Mesothelial cell of epicardium (in vitro differentiated cells): ENCODE data around the gene USP43. TPM values are rescaled to one million over a fixed set of nuclear protein-coding genes. Genes with fewer than 3 reads are reported as not detected.

Experiments
- DNase-seq, 2 experiments: peaks; one replicate each; pipeline ENCODE4 v3.0.0; 2021; ENCODE audit warnings: low spot score in 2 of 2; ENCODE audit not compliant: unreplicated experiment in 2 of 2
- H3K27ac Mint-ChIP-seq: 2 replicates; pipeline ENCODE4 v1.8.0; 2021; ENCODE audit warnings: mixed read lengths
- H3K27me3 Mint-ChIP-seq: 2 replicates; pipeline ENCODE4 v1.8.0; 2021; ENCODE audit warnings: low read depth, mixed read lengths
- H3K36me3 Mint-ChIP-seq: 2 replicates; pipeline ENCODE4 v1.8.0; 2021; ENCODE audit warnings: mixed read lengths
- H3K4me1 Mint-ChIP-seq: 2 replicates; pipeline ENCODE4 v1.8.0; 2021; ENCODE audit warnings: mixed read lengths
- H3K4me3 Mint-ChIP-seq: 2 replicates; pipeline ENCODE4 v1.8.0; 2021; ENCODE audit warnings: mild to moderate bottlenecking, moderate library complexity, mixed read lengths
- H3K9me3 Mint-ChIP-seq: 2 replicates; pipeline ENCODE4 v1.8.0; 2021; ENCODE audit warnings: mixed read lengths
- CTCF ChIP-seq: fragments of 200-600 bp; sonication (generic); IDR thresholded peaks from one replicate; pipeline ENCODE4 v1.5.0; 2021; ENCODE audit warnings: antibody characterized with exemption; ENCODE audit not compliant: unreplicated experiment
- total RNA-seq: library from RNA; stranded (reverse); gene quantifications from 3 replicates; pipeline ENCODE4 v1.2.1, GENCODE V29; 2021

Gene USP43
- total RNA-seq, 1 donor from 2014 or later = 8.9 TPM

DNA sequence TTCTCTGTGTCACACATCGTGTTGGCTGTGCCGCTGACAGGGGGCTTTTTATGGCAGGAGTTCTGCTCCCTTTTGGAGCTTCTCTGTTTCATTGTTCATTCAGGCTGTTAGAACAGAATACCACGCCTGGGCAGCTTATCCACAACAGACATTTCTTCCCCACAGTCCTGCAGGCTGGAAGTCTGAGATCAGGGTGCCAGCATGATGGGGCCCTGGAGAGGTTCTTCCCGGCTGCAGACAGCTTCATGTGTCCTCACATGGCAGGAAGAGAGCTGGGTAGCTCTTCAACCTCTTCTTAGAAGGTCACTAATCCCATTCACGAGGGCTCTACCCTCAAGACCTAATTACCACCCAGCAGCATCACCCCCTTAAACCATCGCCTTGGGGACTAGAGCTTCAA is 81.0 kb downstream of the USP43 start:
- Mint-ChIP-seq H3K27ac (no peak overlapping the region), H3K27me3 (no peaks in the 10 kb centered on the region), H3K4me3 (no peak overlapping the region)

GRCh38 chr17:9728005-9728404 is 82.7 kb downstream of the USP43 start:
- Mint-ChIP-seq H3K36me3 (peaks cover 5% of the 10 kb centered on the region), H3K4me3 (no peak overlapping the region), H3K9me3 (peaks cover 5% of the 10 kb centered on the region), H3K4me1 (no peaks in the 10 kb centered on the region), H3K27me3 (no peaks in the 10 kb centered on the region), H3K27ac (no peak overlapping the region)
- no peak for TF ChIP-seq CTCF
- no peak for DNase-seq

More for the DNA sequence above, 81.0 kb downstream of the USP43 start:
- no peak for DNase-seq
- Mint-ChIP-seq H3K36me3 (peaks cover 5% of the 10 kb centered on the region), H3K4me1 (no peaks in the 10 kb centered on the region), H3K9me3 (no peaks in the 10 kb centered on the region)
- TF ChIP-seq CTCF = no peak

GRCh38 chr17:9728564-9728963 is 83.2 kb downstream of the USP43 start:
- no peaks in the 10 kb centered on the region for H3K27me3 Mint-ChIP-seq
- TF ChIP-seq CTCF = no peak
- no peak overlapping the region for H3K4me3 Mint-ChIP-seq
- no peak overlapping the region for H3K27ac Mint-ChIP-seq
- H3K9me3 Mint-ChIP-seq = peaks cover 7% of the 10 kb centered on the region
- DNase-seq = no peak
- peaks cover 5% of the 10 kb centered on the region for H3K36me3 Mint-ChIP-seq
- no peaks in the 10 kb centered on the region for H3K4me1 Mint-ChIP-seq

DNA sequence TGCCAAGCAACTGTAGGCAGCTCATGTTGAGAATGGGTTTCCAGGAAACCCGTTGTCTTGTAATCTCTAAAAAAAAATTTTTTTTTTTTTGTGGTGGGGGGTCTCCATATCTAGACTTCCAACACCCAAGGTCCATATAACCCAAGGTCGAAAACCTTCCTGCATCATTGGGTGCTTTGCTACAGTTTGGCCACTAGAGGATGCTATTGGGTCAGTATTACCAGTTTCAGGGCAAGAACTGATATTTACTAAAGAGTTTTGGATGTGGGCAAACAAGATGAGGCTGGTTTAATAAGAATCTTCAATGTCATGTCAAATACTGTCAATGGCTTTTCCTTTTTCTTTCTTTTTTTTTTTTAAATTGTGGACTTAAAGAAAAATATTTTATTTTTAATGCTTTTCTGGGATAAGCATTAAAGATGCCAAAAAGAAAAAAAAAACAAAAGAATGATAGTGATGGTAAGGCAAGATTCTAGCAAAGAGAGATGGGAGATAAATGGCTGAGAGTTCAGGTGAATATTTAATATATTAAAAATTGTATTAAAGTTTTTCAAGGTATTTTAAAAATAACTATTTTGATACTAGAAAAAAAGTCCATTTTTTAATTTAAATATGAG is 83.8 kb downstream of the USP43 start:
- no peaks in the 10 kb centered on the region for H3K27me3 Mint-ChIP-seq
- peaks cover 8% of the 10 kb centered on the region for H3K9me3 Mint-ChIP-seq
- no peak overlapping the region for H3K4me3 Mint-ChIP-seq
- H3K36me3 Mint-ChIP-seq = peaks cover 4% of the 10 kb centered on the region
- H3K27ac Mint-ChIP-seq = no peak overlapping the region
- no peaks in the 10 kb centered on the region for H3K4me1 Mint-ChIP-seq
- DNase-seq = no peak
- peak; percentile 92 for TF ChIP-seq CTCF

GRCh38 chr17:9729735-9730420 is 84.6 kb downstream of the USP43 start:
- no peaks in the 10 kb centered on the region for H3K27me3 Mint-ChIP-seq
- TF ChIP-seq CTCF = no peak
- no peak overlapping the region for H3K4me3 Mint-ChIP-seq
- no peak for DNase-seq
- peaks cover 12% of the 10 kb centered on the region for H3K9me3 Mint-ChIP-seq
- H3K36me3 Mint-ChIP-seq = peaks cover 4% of the 10 kb centered on the region
- no peaks in the 10 kb centered on the region for H3K4me1 Mint-ChIP-seq
- H3K27ac Mint-ChIP-seq = peak overlapping the region; percentile 39
